HEK293 (cell line): ENCODE measurements around the gene PRDM10.

Experiments
- CTCF ChIA-PET: fragments of 350-600 bp; formaldehyde crosslinking; extraction: SDS; loops from one replicate; lab custom pipeline; 2021; ENCODE audit warnings: antibody characterized with exemption; lab: Yijun Ruan, JAX
- POLR2A ChIA-PET: fragments of 300-600 bp; formaldehyde crosslinking; extraction: SDS; loops from one replicate; lab custom pipeline; 2020; ENCODE audit warnings: antibody characterized with exemption, inconsistent platforms; lab: Yijun Ruan, JAX
- H3K27ac ChIP-seq: fragments of 200-500 bp; sonication (Bioruptor generic); 2 replicates; pipeline ENCODE4 v1.5.1; 2014; ENCODE audit warnings: low read depth, low read length, control low read depth, inconsistent platforms; ENCODE audit errors: extremely low read depth
- H3K36me3 ChIP-seq, 2 experiments: fragments of 200-500 bp in 1 of 2; sonication (Bioruptor generic) in 1 of 2; 1 replicate in 1 of 2; 2 replicates in 1 of 2; pipeline ENCODE4 v1.5.1; 2014 to 2017; ENCODE audit warnings: inconsistent platforms in 2 of 2, low read length in 2 of 2; ENCODE audit not compliant: control insufficient read depth in 2 of 2, insufficient read depth in 1 of 2
- H3K4me1 ChIP-seq: fragments of 200-500 bp; sonication (Bioruptor generic); 2 replicates; pipeline ENCODE4 v1.5.1; 2014; ENCODE audit warnings: mild to moderate bottlenecking, low read length, inconsistent platforms; ENCODE audit not compliant: control insufficient read depth, insufficient read depth
- H3K4me3 ChIP-seq: 2 replicates; pipeline ENCODE4 v1.5.1; 2011; ENCODE audit warnings: low read depth, mild to moderate bottlenecking, control low read depth, low read length, moderate library complexity
- H3K9me3 ChIP-seq: fragments of 200-500 bp; sonication (Bioruptor generic); 2 replicates; pipeline ENCODE4 v1.5.1; 2014; ENCODE audit warnings: low read depth, low read length, inconsistent platforms; ENCODE audit not compliant: control insufficient read depth, insufficient read depth
- OVOL3 ChIP-seq: fragments of 450-650 bp; formaldehyde crosslinking; IDR thresholded peaks from 2 replicates; pipeline ENCODE4 v1.5.1; 2016; ENCODE audit warnings: missing biosample characterization, missing genetic modification characterization
- PRDM1 ChIP-seq: fragments of 450-650 bp; formaldehyde crosslinking; IDR thresholded peaks from 2 replicates; pipeline ENCODE4; 2016; ENCODE audit warnings: missing biosample characterization, missing genetic modification characterization
- SCRT1 ChIP-seq: fragments of 450-650 bp; formaldehyde crosslinking; IDR thresholded peaks from 2 replicates; pipeline ENCODE4 v1.5.1; 2016; ENCODE audit warnings: missing biosample characterization, missing genetic modification characterization, borderline replicate concordance
- SP7 ChIP-seq: fragments of 450-650 bp; formaldehyde crosslinking; IDR thresholded peaks from 2 replicates; pipeline ENCODE4 v1.5.1; 2016; ENCODE audit warnings: missing biosample characterization, missing genetic modification characterization
- ZBTB17 ChIP-seq: fragments of 450-650 bp; formaldehyde crosslinking; IDR thresholded peaks from 2 replicates; pipeline ENCODE4 v1.5.1; 2016; ENCODE audit warnings: missing biosample characterization, missing genetic modification characterization
- ZBTB20 ChIP-seq: fragments of 450-650 bp; formaldehyde crosslinking; IDR thresholded peaks from 2 replicates; pipeline ENCODE4 v1.5.1; 2016; ENCODE audit warnings: missing biosample characterization, missing genetic modification characterization
- ZFHX2 ChIP-seq: fragments of 450-650 bp; formaldehyde crosslinking; conservative IDR thresholded peaks from 2 replicates; pipeline ENCODE4 v1.5.1; 2016; ENCODE audit warnings: missing biosample characterization, missing genetic modification characterization
- ZFP37 ChIP-seq: fragments of 450-650 bp; formaldehyde crosslinking; IDR thresholded peaks from 2 replicates; pipeline ENCODE4 v1.5.1; 2016; ENCODE audit warnings: missing biosample characterization, missing genetic modification characterization
- ZNF157 ChIP-seq: fragments of 450-650 bp; formaldehyde crosslinking; IDR thresholded peaks from 2 replicates; pipeline ENCODE4 v1.5.1; 2016; ENCODE audit warnings: missing biosample characterization, missing genetic modification characterization
- ZNF223 ChIP-seq: fragments of 450-650 bp; formaldehyde crosslinking; IDR thresholded peaks from 2 replicates; pipeline ENCODE4 v1.5.1; 2016; ENCODE audit warnings: missing biosample characterization, missing genetic modification characterization
- ZNF239 ChIP-seq: fragments of 450-650 bp; formaldehyde crosslinking; IDR thresholded peaks from 2 replicates; pipeline ENCODE4 v1.5.1; 2016; ENCODE audit warnings: missing biosample characterization, missing genetic modification characterization
- ZNF335 ChIP-seq: fragments of 450-650 bp; formaldehyde crosslinking; conservative IDR thresholded peaks from 2 replicates; pipeline ENCODE4 v1.5.1; 2016; ENCODE audit warnings: missing biosample characterization, missing genetic modification characterization
- ZNF510 ChIP-seq: fragments of 450-650 bp; formaldehyde crosslinking; IDR thresholded peaks from 2 replicates; pipeline ENCODE4 v1.5.1; 2018; ENCODE audit warnings: mild to moderate bottlenecking, missing genetic modification characterization, missing biosample characterization; ENCODE audit not compliant: insufficient replicate concordance
- ZNF571 ChIP-seq: fragments of 450-650 bp; formaldehyde crosslinking; IDR thresholded peaks from 2 replicates; pipeline ENCODE4 v1.5.0; 2017; ENCODE audit warnings: missing biosample characterization, missing genetic modification characterization
- ZNF654 ChIP-seq: fragments of 450-650 bp; formaldehyde crosslinking; IDR thresholded peaks from 2 replicates; pipeline ENCODE4 v1.5.1; 2016; ENCODE audit warnings: low read depth, missing biosample characterization, missing genetic modification characterization
- ZNF670 ChIP-seq: fragments of 450-650 bp; formaldehyde crosslinking; IDR thresholded peaks from 2 replicates; pipeline ENCODE4 v1.5.1; 2016; ENCODE audit warnings: missing biosample characterization, missing genetic modification characterization, low read depth
- TF ChIP-seq, protein P1 (sequence below): fragments of 450-650 bp; formaldehyde crosslinking; IDR thresholded peaks from 2 replicates; pipeline ENCODE4; 2016; ENCODE audit warnings: missing biosample characterization, missing genetic modification characterization
- TF ChIP-seq, protein P2 (sequence below): fragments of 450-650 bp; formaldehyde crosslinking; IDR thresholded peaks from 2 replicates; pipeline ENCODE4 v1.5.1; 2016; ENCODE audit warnings: missing biosample characterization, missing genetic modification characterization
- TF ChIP-seq, protein P3 (sequence below): fragments of 450-650 bp; formaldehyde crosslinking; IDR thresholded peaks from 2 replicates; pipeline ENCODE4 v1.5.1; 2016; ENCODE audit warnings: missing biosample characterization, missing genetic modification characterization, low read depth
- TF ChIP-seq, protein P4 (sequence below): fragments of 450-650 bp; formaldehyde crosslinking; IDR thresholded peaks from 2 replicates; pipeline ENCODE4 v1.5.1; 2017; ENCODE audit warnings: missing biosample characterization, missing genetic modification characterization

The PRDM10 gene

DNA sequence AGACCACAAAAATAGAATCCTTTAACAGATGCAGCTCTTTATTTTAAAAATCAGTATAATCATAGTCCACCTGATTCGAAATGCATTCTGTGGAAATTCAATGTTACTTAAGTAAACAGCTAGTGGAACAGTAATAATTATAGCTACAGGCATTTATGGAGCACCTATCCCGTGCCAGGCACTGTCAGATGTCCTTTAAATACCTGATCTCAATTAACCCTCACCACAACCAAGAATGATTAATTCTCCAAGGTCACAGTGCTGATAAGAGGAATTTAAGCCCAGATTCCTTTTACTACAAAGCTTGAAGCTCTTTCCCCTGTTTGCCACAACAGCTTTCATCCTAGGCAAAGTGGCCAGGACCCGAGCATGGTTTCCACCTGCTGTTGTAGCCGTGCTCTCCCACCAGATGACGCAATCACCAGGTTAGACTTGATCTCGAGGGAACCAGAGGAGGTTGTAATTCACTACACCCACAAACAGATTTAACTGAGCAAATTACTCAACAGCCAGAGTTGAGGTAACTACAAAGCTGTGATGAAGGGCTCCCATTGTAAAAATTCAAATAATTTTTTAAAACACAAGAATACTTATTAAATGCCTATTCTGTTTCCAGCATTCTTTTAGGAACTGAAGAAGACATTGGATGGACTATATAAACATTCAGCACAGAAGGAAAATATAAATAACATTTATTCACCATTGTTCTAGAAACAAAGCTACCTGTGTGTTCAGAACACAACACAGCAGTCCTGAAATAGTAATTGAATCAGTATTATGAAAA is 10.3 kb downstream of the PRDM10 start:
- peaks cover 10% of the 10 kb centered on the region; the same call in 1 of the 2 replicates for H3K4me1 ChIP-seq
- TF ChIP-seq ZNF335 (tag by site-specific recombination): peak; percentile 56; the same call in 1 of the 2 replicates
- TF ChIP-seq, protein P1, sequence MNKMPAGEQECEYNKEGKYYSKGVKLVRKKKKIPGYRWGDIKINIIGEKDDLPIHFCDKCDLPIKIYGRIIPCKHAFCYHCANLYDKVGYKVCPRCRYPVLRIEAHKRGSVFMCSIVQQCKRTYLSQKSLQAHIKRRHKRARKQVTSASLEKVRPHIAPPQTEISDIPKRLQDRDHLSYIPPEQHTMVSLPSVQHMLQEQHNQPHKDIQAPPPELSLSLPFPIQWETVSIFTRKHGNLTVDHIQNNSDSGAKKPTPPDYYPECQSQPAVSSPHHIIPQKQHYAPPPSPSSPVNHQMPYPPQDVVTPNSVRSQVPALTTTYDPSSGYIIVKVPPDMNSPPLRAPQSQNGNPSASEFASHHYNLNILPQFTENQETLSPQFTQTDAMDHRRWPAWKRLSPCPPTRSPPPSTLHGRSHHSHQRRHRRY: no peak
- TF ChIP-seq ZFHX2 (tag by site-specific recombination): peak; percentile 57
- TF ChIP-seq ZNF157 (tag by site-specific recombination): no peak
- TF ChIP-seq SP7: peak; percentile 39; the same call in 1 of the 2 replicates
- TF ChIP-seq OVOL3: no peak
- TF ChIP-seq, protein P2, sequence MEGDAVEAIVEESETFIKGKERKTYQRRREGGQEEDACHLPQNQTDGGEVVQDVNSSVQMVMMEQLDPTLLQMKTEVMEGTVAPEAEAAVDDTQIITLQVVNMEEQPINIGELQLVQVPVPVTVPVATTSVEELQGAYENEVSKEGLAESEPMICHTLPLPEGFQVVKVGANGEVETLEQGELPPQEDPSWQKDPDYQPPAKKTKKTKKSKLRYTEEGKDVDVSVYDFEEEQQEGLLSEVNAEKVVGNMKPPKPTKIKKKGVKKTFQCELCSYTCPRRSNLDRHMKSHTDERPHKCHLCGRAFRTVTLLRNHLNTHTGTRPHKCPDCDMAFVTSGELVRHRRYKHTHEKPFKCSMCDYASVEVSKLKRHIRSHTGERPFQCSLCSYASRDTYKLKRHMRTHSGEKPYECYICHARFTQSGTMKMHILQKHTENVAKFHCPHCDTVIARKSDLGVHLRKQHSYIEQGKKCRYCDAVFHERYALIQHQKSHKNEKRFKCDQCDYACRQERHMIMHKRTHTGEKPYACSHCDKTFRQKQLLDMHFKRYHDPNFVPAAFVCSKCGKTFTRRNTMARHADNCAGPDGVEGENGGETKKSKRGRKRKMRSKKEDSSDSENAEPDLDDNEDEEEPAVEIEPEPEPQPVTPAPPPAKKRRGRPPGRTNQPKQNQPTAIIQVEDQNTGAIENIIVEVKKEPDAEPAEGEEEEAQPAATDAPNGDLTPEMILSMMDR (tag by site-specific recombination): peak; percentile 37; the same call in 1 of the 2 replicates
- TF ChIP-seq, protein P3, sequence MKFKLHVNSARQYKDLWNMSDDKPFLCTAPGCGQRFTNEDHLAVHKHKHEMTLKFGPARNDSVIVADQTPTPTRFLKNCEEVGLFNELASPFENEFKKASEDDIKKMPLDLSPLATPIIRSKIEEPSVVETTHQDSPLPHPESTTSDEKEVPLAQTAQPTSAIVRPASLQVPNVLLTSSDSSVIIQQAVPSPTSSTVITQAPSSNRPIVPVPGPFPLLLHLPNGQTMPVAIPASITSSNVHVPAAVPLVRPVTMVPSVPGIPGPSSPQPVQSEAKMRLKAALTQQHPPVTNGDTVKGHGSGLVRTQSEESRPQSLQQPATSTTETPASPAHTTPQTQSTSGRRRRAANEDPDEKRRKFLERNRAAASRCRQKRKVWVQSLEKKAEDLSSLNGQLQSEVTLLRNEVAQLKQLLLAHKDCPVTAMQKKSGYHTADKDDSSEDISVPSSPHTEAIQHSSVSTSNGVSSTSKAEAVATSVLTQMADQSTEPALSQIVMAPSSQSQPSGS: peak; percentile 53; the same call in 1 of the 2 replicates
- peak; percentile 84 for TF ChIP-seq ZBTB17 (tag by site-specific recombination)
- no peak for TF ChIP-seq SCRT1 (tag by site-specific recombination)
- no peak for TF ChIP-seq ZNF239 (tag by site-specific recombination)
- peak; percentile 77 for TF ChIP-seq ZNF510 (tag by site-specific recombination)
- 0 out of 2 replicates have a peak, but pooled peaks have one; percentile 22 for TF ChIP-seq ZNF654 (tag by site-specific recombination)
- TF ChIP-seq, protein P4, sequence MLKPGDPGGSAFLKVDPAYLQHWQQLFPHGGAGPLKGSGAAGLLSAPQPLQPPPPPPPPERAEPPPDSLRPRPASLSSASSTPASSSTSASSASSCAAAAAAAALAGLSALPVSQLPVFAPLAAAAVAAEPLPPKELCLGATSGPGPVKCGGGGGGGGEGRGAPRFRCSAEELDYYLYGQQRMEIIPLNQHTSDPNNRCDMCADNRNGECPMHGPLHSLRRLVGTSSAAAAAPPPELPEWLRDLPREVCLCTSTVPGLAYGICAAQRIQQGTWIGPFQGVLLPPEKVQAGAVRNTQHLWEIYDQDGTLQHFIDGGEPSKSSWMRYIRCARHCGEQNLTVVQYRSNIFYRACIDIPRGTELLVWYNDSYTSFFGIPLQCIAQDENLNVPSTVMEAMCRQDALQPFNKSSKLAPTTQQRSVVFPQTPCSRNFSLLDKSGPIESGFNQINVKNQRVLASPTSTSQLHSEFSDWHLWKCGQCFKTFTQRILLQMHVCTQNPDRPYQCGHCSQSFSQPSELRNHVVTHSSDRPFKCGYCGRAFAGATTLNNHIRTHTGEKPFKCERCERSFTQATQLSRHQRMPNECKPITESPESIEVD (tag by site-specific recombination): 0 out of 2 replicates have a peak, but pooled peaks have one; percentile 8
- TF ChIP-seq ZNF223 (tag by site-specific recombination): no peak
- TF ChIP-seq PRDM1 (tag by site-specific recombination): peak; percentile 26; the same call in 1 of the 2 replicates
- TF ChIP-seq, all 188 proteins: peak for 10
- no peaks in the 10 kb centered on the region for H3K9me3 ChIP-seq
- H3K27ac ChIP-seq: no peak overlapping the region
- POLR2A ChIA-PET: interaction anchor here (1.0 to 4.3 kb wide), 3 partner anchors 10 to 77 kb away, joined by 4 to 41 read pairs (median 4); partner anchors contain the start of genes APLP2 and PRDM10
- CTCF ChIA-PET: interaction anchor here (0.6 to 2.0 kb wide), 12 partner anchors 11 to 155 kb away, joined by 3 to 27 read pairs (median 4); no protein-coding TSS in a partner anchor
- H3K4me3 ChIP-seq: no peak overlapping the region
- H3K36me3 ChIP-seq: no peaks in the 10 kb centered on the region

DNA sequence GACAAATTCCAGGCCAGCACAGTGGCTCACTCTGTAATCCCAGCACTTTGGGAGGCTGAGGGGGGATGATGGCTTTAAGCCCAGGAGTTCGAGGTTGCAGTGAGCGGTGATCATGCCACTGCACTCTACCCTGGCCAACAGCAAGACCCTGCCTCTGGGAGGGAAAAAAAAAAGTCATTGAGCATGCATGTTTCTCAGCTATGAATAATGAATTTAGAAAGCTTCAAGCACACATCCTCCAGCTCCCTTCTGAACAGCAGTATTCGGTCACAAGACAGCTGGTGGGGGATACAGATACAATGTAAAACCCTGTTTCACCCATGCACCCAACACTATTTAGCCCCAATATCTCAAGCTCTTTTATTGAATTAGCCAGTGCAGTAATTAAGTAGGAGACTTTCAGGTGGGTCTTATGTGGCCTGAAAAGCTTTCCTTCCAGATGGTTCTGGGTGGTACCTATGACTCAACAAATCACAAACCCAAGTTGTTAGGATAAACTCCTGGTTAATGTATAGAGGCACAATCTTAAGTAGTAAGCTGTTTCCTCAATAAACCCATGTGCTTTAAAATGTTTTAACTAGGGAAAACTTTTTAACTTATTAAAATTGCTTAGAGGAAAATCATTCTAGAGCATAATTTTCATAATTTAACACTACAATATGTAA is 13.4 kb downstream of the PRDM10 start:
- H3K9me3 ChIP-seq: no peaks in the 10 kb centered on the region
- no peak for TF ChIP-seq ZNF571
- TF ChIP-seq ZBTB20: no peak
- no peak for TF ChIP-seq ZFP37 (tag by site-specific recombination)
- no peak for TF ChIP-seq ZNF670 (tag by site-specific recombination)
- no peak overlapping the region for H3K4me3 ChIP-seq
- ChIA-PET CTCF (interaction anchor here (0.7 to 1.6 kb wide), 5 partner anchors 11 to 143 kb away, joined by 3 to 11 read pairs (median 4); no protein-coding TSS in a partner anchor), POLR2A (interaction anchor here (4.3 kb wide), 1 partner anchor 14 kb away, joined by 41 read pairs; the partner anchor contains the start of gene PRDM10)
- H3K27ac ChIP-seq: no peak overlapping the region
- peaks cover 10% of the 10 kb centered on the region; the same call in 1 of the 2 replicates for H3K4me1 ChIP-seq
- H3K36me3 ChIP-seq: no peaks in the 10 kb centered on the region
